ENCODE data around the gene EGFLAM.

EGFLAM gene

GRCh38 chr5:38258042-38258318, 379 bp upstream of the EGFLAM start:
- TF ChIP-seq CTCF (conservative IDR thresholded peaks at IDR 0.05; ENCODE audit: low read depth, low read length) = no peak
- Histone ChIP-seq H3K4me3 (IDR thresholded peaks at IDR 0.05; ENCODE audit: insufficient read depth, low read depth, low read length) (no peak overlapping the region), H2AFZ (ENCODE audit: low read depth) (no peak overlapping the region), H4K20me1 (ENCODE audit: insufficient read depth) (no peaks in the 10 kb centered on the region), H3K4me2 (no peak overlapping the region), H3K27me3 (ENCODE audit: insufficient read depth, low read depth) (no peaks in the 10 kb centered on the region), H3K9ac (no peak overlapping the region), H3K79me2 (ENCODE audit: insufficient read depth, low read depth) (no peaks in the 10 kb centered on the region), H3K4me1 (ENCODE audit: low read depth, poor library complexity, severe bottlenecking) (no peaks in the 10 kb centered on the region), H3K36me3 (ENCODE audit: insufficient read depth) (no peaks in the 10 kb centered on the region), H3K27ac (no peak overlapping the region)

GRCh38 chr5:38259062-38259808, 876 bp downstream of the EGFLAM start:
- Histone ChIP-seq H3K4me1 (ENCODE audit: low read depth, poor library complexity, severe bottlenecking) (no peaks in the 10 kb centered on the region), H4K20me1 (ENCODE audit: insufficient read depth) (no peaks in the 10 kb centered on the region), H3K79me2 (ENCODE audit: insufficient read depth, low read depth) (no peaks in the 10 kb centered on the region), H3K36me3 (ENCODE audit: insufficient read depth) (no peaks in the 10 kb centered on the region), H2AFZ (ENCODE audit: low read depth) (no peak overlapping the region), H3K9ac (no peak overlapping the region), H3K4me3 (IDR thresholded peaks at IDR 0.05; ENCODE audit: insufficient read depth, low read depth, low read length) (no peak overlapping the region), H3K27me3 (ENCODE audit: insufficient read depth, low read depth) (no peaks in the 10 kb centered on the region), H3K27ac (no peak overlapping the region), H3K4me2 (no peak overlapping the region)
- no peak for TF ChIP-seq CTCF (conservative IDR thresholded peaks at IDR 0.05; ENCODE audit: low read depth, low read length)

GRCh38 chr5:38259809-38260160, 1.4 kb downstream of the EGFLAM start:
- no peaks in the 10 kb centered on the region for H3K4me1 ChIP-seq (ENCODE audit: low read depth, poor library complexity, severe bottlenecking)
- H3K27ac ChIP-seq = no peak overlapping the region
- H3K4me3 ChIP-seq (IDR thresholded peaks at IDR 0.05; ENCODE audit: insufficient read depth, low read depth, low read length) = no peak overlapping the region
- H4K20me1 ChIP-seq (ENCODE audit: insufficient read depth) = no peaks in the 10 kb centered on the region
- TF ChIP-seq CTCF (conservative IDR thresholded peaks at IDR 0.05; ENCODE audit: low read depth, low read length) = no peak
- H3K36me3 ChIP-seq (ENCODE audit: insufficient read depth) = no peaks in the 10 kb centered on the region
- no peak overlapping the region for H3K4me2 ChIP-seq
- no peak overlapping the region for H2AFZ ChIP-seq (ENCODE audit: low read depth)
- no peaks in the 10 kb centered on the region for H3K79me2 ChIP-seq (ENCODE audit: insufficient read depth, low read depth)
- no peak overlapping the region for H3K9ac ChIP-seq
- H3K27me3 ChIP-seq (ENCODE audit: insufficient read depth, low read depth) = no peaks in the 10 kb centered on the region

- Histone ChIP-seq H3K36me3 (ENCODE audit: insufficient read depth) (no peaks in the 10 kb centered on the region), H4K20me1 (ENCODE audit: insufficient read depth) (no peaks in the 10 kb centered on the region), H3K27ac (no peak overlapping the region), H3K27me3 (ENCODE audit: insufficient read depth, low read depth) (no peaks in the 10 kb centered on the region), H3K9ac (no peak overlapping the region), H3K4me1 (ENCODE audit: low read depth, poor library complexity, severe bottlenecking) (no peaks in the 10 kb centered on the region), H3K4me2 (no peak overlapping the region), H3K79me2 (ENCODE audit: insufficient read depth, low read depth) (no peaks in the 10 kb centered on the region), H3K4me3 (IDR thresholded peaks at IDR 0.05; ENCODE audit: insufficient read depth, low read depth, low read length) (no peak overlapping the region), H2AFZ (ENCODE audit: low read depth) (no peak overlapping the region)
- TF ChIP-seq CTCF (conservative IDR thresholded peaks at IDR 0.05; ENCODE audit: low read depth, low read length) = no peak
Measured at GRCh38 chr5:38263983-38264382, 5.6 kb downstream of the EGFLAM start.

All from KMS-11 (cell line).